Fibroblast of pulmonary artery (primary cell): ENCODE results near the gene ADGRG3.
"Not testable (repeated sequence)": the region's sequence is repeated elsewhere in the genome, so short reads cannot be mapped to it uniquely, and the experiment has no call there.

Source experiments
- DNase-seq: peaks from one replicate; pipeline ENCODE4 v3.0.0-alpha.2; 2010; ENCODE audit warnings: low read depth
- H3K4me3 ChIP-seq: replicated peaks from 2 replicates; pipeline ENCODE4 v1.5.1; 2011; ENCODE audit warnings: low read depth, mild to moderate bottlenecking, control low read depth, low read length, moderate library complexity
- TF ChIP-seq, protein P1 (sequence below): IDR thresholded peaks from 2 replicates; pipeline ENCODE4 v1.5.1; 2011; ENCODE audit warnings: mild to moderate bottlenecking, control low read depth, low read length, inconsistent platforms; ENCODE audit errors: missing control alignments

The ADGRG3 gene

DNA sequence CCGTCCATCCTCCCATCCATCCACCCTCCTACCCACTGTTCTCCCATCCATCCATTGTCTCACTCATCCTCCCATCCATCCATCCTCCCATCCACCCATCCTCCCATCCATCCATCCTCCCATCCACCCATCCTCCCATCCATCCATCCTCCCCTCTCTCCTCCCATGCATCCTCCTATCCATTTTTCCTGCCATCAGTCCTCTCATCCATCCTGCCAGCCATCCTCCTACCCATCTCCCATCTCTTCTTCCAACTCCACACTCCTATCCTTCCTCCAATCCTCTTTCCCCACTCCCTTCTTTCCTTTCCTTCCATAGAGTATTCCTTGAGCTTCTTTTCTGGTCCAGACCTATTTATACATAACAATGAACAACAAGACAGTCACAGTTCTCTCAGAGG lies 38.6 kb downstream of the ADGRG3 start:
- TF ChIP-seq, protein P1, sequence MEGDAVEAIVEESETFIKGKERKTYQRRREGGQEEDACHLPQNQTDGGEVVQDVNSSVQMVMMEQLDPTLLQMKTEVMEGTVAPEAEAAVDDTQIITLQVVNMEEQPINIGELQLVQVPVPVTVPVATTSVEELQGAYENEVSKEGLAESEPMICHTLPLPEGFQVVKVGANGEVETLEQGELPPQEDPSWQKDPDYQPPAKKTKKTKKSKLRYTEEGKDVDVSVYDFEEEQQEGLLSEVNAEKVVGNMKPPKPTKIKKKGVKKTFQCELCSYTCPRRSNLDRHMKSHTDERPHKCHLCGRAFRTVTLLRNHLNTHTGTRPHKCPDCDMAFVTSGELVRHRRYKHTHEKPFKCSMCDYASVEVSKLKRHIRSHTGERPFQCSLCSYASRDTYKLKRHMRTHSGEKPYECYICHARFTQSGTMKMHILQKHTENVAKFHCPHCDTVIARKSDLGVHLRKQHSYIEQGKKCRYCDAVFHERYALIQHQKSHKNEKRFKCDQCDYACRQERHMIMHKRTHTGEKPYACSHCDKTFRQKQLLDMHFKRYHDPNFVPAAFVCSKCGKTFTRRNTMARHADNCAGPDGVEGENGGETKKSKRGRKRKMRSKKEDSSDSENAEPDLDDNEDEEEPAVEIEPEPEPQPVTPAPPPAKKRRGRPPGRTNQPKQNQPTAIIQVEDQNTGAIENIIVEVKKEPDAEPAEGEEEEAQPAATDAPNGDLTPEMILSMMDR: no peak
- no peak overlapping the region for H3K4me3 ChIP-seq
- no peak for DNase-seq

DNA sequence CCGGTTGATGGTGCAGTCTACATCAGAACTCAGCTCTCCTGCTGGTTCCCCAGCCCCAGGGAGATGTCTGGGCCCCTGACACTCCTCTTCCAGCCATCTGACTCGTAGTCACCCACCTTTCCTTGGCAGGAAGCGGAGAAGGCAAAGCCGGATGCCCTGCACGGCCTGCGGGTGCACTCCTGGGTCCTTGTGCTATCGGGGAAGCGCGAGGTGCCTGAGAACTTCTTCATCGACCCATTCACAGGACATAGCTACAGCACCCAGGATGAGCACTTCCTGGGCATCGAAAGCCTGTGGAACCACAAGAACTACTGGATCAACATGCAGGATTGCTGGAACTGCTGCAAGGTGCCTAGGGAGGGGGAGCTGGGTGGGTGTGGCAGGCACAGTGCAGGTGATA lies 39.2 kb downstream of the ADGRG3 start:
- no peak for DNase-seq
- TF ChIP-seq, protein P1: no peak

DNA sequence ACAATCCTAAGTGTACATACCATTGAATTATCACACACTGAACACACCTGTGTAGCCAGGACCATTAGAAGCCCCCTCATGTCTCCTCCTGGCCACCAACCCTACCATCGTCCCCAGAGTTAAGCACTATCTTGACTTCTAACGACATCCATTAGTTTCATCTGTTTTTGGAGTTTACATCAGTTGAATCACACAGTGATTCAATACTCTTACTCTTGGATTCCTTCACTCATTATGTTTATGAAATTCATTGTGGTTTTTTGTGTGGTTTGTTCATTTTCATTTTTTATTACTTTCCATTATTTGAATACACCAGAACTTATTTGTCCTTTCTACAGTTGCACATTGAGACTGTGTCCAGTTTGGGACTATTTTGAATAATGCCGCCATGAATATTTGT lies 40.1 kb downstream of the ADGRG3 start:
- no peak for DNase-seq
- TF ChIP-seq, protein P1: no peak

More for the DNA sequence above, 39.2 kb downstream of the ADGRG3 start:
- no peak overlapping the region for H3K4me3 ChIP-seq

DNA sequence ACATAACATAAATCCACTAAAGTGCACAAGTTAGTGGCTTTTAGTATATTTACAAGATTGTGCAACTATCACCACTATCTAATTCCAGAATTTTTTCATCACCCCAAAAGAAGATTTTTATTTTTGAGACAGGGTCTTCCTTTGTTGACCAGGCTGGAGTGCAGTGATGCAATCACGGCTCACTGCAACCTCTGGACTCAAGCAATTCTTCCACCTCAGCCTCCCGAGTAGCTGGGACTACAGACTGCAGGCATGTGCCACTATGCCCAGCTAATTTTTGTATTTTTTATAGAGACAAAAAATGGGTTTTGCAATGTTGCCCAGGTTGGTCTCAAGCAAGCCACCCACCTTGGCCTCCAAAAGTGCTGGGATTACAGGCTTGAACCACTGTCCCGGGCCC lies 41.6 kb downstream of the ADGRG3 start:
- DNase-seq: no peak
- no peak overlapping the region for H3K4me3 ChIP-seq
- TF ChIP-seq, protein P1: no peak

More for the DNA sequence above, 40.1 kb downstream of the ADGRG3 start:
- H3K4me3 ChIP-seq: no peak overlapping the region

DNA sequence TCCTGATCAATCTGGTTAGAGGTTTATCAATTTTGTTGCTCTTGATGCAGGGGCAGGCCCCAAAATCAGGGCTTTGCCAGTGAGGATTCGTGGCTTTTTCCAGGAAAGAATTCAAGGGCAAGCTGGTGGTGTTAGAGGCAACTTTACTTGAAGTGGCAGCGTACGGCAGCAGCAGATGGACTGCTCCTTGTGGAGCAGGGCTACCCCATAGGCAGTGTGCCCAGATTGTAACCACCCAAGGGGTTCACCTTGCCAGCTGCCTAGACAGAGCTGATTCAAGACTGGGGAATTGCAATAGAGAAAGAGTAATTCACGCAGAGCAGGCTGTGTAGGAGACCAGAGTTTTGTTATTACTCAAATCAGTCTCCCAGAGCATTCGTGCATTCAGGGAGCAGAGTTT lies 43.2 kb downstream of the ADGRG3 start:
- TF ChIP-seq, protein P1: no peak
- no peak overlapping the region for H3K4me3 ChIP-seq
- DNase-seq: no peak

DNA sequence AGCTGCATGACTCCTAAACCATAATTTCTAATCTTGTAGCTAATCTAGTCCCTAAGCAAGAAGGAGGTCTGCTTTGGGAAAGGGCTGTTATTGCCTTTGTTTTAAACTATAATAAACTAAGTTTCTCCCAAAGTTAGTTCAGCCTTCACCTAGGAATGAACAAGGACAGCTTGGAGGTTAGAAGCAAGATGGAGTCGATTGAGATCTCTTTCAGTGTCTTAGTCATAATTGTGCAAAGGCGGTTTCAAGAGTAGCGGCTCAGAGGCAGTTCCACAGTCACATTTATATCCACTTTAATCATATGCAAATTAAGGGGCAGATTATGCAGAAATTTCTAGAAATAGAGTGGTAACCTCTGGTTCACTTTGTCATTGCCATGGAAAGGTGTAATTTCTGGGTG lies 43.9 kb downstream of the ADGRG3 start:
- H3K4me3 ChIP-seq: no peak overlapping the region
- TF ChIP-seq, protein P1: no peak
- DNase-seq: no peak

DNA sequence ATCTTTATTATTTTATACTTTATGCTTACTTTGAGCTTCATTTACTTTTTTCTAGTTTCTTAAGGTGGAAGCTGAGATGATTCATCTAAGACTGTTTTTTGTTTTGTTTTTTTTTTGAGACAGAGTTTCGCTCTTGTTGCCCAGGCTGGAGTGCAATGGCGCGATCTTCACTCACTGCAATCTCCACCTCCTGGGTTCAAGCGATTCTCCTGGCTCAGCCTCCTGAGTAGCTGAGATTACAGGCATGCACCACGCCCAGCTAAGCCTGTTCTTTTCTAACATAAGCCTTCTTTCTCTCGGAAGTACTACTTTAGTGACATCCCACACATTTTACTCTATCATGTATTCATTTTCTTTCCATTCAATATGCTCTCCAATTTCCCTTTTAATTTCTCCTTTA lies 44.5 kb downstream of the ADGRG3 start:
- H3K4me3 ChIP-seq, DNase-seq: not testable (repeated sequence)
